Measurements from ENCODE around the gene ATP8A2. TPM values are rescaled to one million over a fixed set of nuclear protein-coding genes. Genes with fewer than 3 reads are reported as not detected.

Gene ATP8A2
- total and polyA plus RNA-seq, 10 of the 15 experiments (the other 5 are each of a cell fraction or from before 2014, with no cell fraction given), result 0.01 to 0.04 (median 0.04) TPM; not detected in 7

GRCh38 chr13:25380082-25380481 lies 8.3 kb downstream of the ATP8A2 start:
- in situ Hi-C loops (cut with MboI) (no loop called here), intact Hi-C loops (cut with micrococcal nuclease; ENCODE audit: unreplicated experiment) (no loop called here)
- Histone ChIP-seq H2AFZ (ENCODE audit: control insufficient read depth, low read depth, low read length) (no peak overlapping the region), H3K9ac (ENCODE audit: control insufficient read depth, insufficient read depth, low read length) (no peak overlapping the region), H3K27me3 (replicated peaks in 1 of 2; ENCODE audit: control insufficient read depth in 2 of 2, insufficient read depth in 2 of 2, low read length in 1 of 2) (peaks cover 0 to 2% of the 10 kb centered on the region in 2 experiments; a peak in 1 of 4 replicates), H4K20me1 (ENCODE audit: control insufficient read depth, insufficient read depth) (no peaks in the 10 kb centered on the region), H3K4me2 (ENCODE audit: control insufficient read depth, insufficient read depth) (no peak overlapping the region), H3K27ac (ENCODE audit: control insufficient read depth, insufficient read depth) (no peak overlapping the region), H3K4me1 (ENCODE audit: control insufficient read depth, insufficient read depth, low read length) (no peaks in the 10 kb centered on the region), H3K79me2 (ENCODE audit: control insufficient read depth, insufficient read depth, low read length) (no peaks in the 10 kb centered on the region), H3K9me3 (replicated peaks; ENCODE audit: control insufficient read depth, insufficient read depth, low read length) (no peaks in the 10 kb centered on the region), H3K4me3 (no peak overlapping the region), H3K36me3 (ENCODE audit: control insufficient read depth in 2 of 2, insufficient read depth in 2 of 2, low read length in 1 of 2) (no peaks in the 10 kb centered on the region)
- ATAC-seq, result no peak
- POLR2A ChIA-PET, result interaction anchor here (0.6 kb wide), 1 partner anchor 295 kb away, joined by 3 read pairs; no protein-coding TSS in a partner anchor
- DNase-seq (ENCODE audit: low read depth, low spot score), result no peak
- no TSS peak for BruUV-seq (replicated peaks)
- no peak for FAIRE-seq
- CTCF ChIA-PET, result no interaction called here
- 55% methylated on average over 4 of the region's 4 CpGs for WGBS (ENCODE audit: insufficient coverage, insufficient replicate concordance, low lambda C conversion rate, missing lambda C conversion rate)
- RAD21 ChIA-PET (ENCODE audit: unreplicated experiment), result no interaction called here
- SMC1A ChIA-PET (ENCODE audit: uncharacterized antibody, unreplicated experiment), result no interaction called here
- TF ChIP-seq TBL1XR1 (IDR thresholded peaks at IDR 0.05; ENCODE audit: low read depth, low read length) (no peak), ZBTB33 (IDR thresholded peaks at IDR 0.05) (no peak), ZNF384 (IDR thresholded peaks at IDR 0.05; ENCODE audit: borderline replicate concordance, low read depth, low read length) (no peak), NFXL1 (IDR thresholded peaks at IDR 0.05; ENCODE audit: borderline replicate concordance) (no peak), MYB (IDR thresholded peaks at IDR 0.05; ENCODE audit: borderline replicate concordance, low read depth, low read length) (no peak), FOS (IDR thresholded peaks at IDR 0.05; ENCODE audit: borderline replicate concordance, extremely low read depth, insufficient read length) (no peak), ASH2L (IDR thresholded peaks at IDR 0.05; ENCODE audit: borderline replicate concordance, low read depth) (no peak), MEF2A (IDR thresholded peaks at IDR 0.05; ENCODE audit: insufficient read depth, low read depth, low read length) (no peak), CUX1 (IDR thresholded peaks at IDR 0.05; ENCODE audit: insufficient replicate concordance, low read depth, low read length) (no peak), IRF4 (IDR thresholded peaks at IDR 0.05; ENCODE audit: low read depth, low read length) (no peak), TCF3 (IDR thresholded peaks at IDR 0.05; ENCODE audit: borderline replicate concordance, insufficient read depth, low read depth, low read length) (no peak), SREBF1 (IDR thresholded peaks at IDR 0.05; ENCODE audit: low read length) (no peak), ATF3 (IDR thresholded peaks at IDR 0.05; ENCODE audit: borderline replicate concordance, extremely low read depth, low read depth, low read length) (no peak), CTCF (IDR thresholded peaks at IDR 0.05 in 2 of 3, conservative IDR thresholded peaks at IDR 0.05 in 1 of 3; ENCODE audit: control insufficient read depth in 2 of 3, extremely low read depth in 1 of 3, insufficient read depth in 1 of 3, low read depth in 3 of 3, low read length in 3 of 3) (no peak), SRF (IDR thresholded peaks at IDR 0.05; ENCODE audit: low read depth in 2 of 2, low read length in 2 of 2) (no peak)

Measured in GM12878 (cell line).